HepG2 (cell line): ENCODE measurements around the gene TMEM19. TPM values are rescaled to one million over a fixed set of nuclear protein-coding genes. Genes with fewer than 3 reads are reported as not detected.

ENCODE experiments used
- GMEB1 ChIP-seq: sonication (generic); formaldehyde crosslinking; IDR thresholded peaks from 2 replicates; pipeline ENCODE4 v1.5.1; 2020; ENCODE audit warnings: missing genetic modification reagents, mild to moderate bottlenecking, borderline replicate concordance
- HDAC6 ChIP-seq: fragments of 200-600 bp; sonication (generic); IDR thresholded peaks from 2 replicates; pipeline ENCODE4 v1.7.0; 2017; ENCODE audit warnings: mild to moderate bottlenecking, antibody characterized with exemption, low read length, low read depth
- ISL2 ChIP-seq: sonication (generic); formaldehyde crosslinking; IDR thresholded peaks from 2 replicates; pipeline ENCODE4 v1.5.0; 2020; ENCODE audit warnings: missing genetic modification reagents
- MAX ChIP-seq: IDR thresholded peaks from 2 replicates; pipeline ENCODE4 v1.6.1; 2012; ENCODE audit warnings: inconsistent platforms
- NRL ChIP-seq: sonication (generic); formaldehyde crosslinking; IDR thresholded peaks from 2 replicates; pipeline ENCODE4 v1.5.0; 2020; ENCODE audit warnings: missing genetic modification reagents, mild to moderate bottlenecking, moderate library complexity, borderline replicate concordance
- PBX3 ChIP-seq: sonication (generic); formaldehyde crosslinking; IDR thresholded peaks from 2 replicates; pipeline ENCODE4 v1.8.1; 2023; ENCODE audit warnings: missing genetic modification reagents, inconsistent platforms, borderline replicate concordance
- REST ChIP-seq, 2 experiments: IDR thresholded peaks; 2 replicates each; pipeline ENCODE4 v1.6.1; 2011 to 2012; ENCODE audit warnings: low read length in 2 of 2, borderline replicate concordance in 1 of 2, low read depth in 1 of 2, mild to moderate bottlenecking in 1 of 2, moderate library complexity in 1 of 2
- RFXAP ChIP-seq: sonication (generic); formaldehyde crosslinking; IDR thresholded peaks from 2 replicates; pipeline ENCODE4 v1.4.0; 2020; ENCODE audit warnings: missing genetic modification reagents, borderline replicate concordance
- SATB2 ChIP-seq: sonication (generic); formaldehyde crosslinking; IDR thresholded peaks from 2 replicates; pipeline ENCODE4 v1.5.0; 2020; ENCODE audit warnings: missing genetic modification reagents
- TP53 ChIP-seq: sonication (generic); formaldehyde crosslinking; conservative IDR thresholded peaks from 2 replicates; pipeline ENCODE4 v1.4.0; 2020; ENCODE audit warnings: missing genetic modification reagents
- WIZ ChIP-seq: sonication (generic); formaldehyde crosslinking; IDR thresholded peaks from 2 replicates; pipeline ENCODE4 v1.5.1; 2020; ENCODE audit warnings: mild to moderate bottlenecking, missing genetic modification reagents
- ZFP90 ChIP-seq: sonication (generic); formaldehyde crosslinking; IDR thresholded peaks from 2 replicates; pipeline ENCODE4 v1.8.0; 2022; ENCODE audit warnings: missing genetic modification reagents, mild to moderate bottlenecking, inconsistent platforms, borderline replicate concordance
- ZGPAT ChIP-seq: IDR thresholded peaks from 2 replicates; pipeline ENCODE4 v1.6.1; 2016; ENCODE audit warnings: mild to moderate bottlenecking
- ZNF687 ChIP-seq: sonication (generic); formaldehyde crosslinking; IDR thresholded peaks from 2 replicates; pipeline ENCODE4 v1.5.1; 2020; ENCODE audit warnings: mild to moderate bottlenecking, missing genetic modification reagents, moderate library complexity
- ZNF878 ChIP-seq: sonication (generic); formaldehyde crosslinking; IDR thresholded peaks from 2 replicates; pipeline ENCODE4 v1.8.1; 2023; ENCODE audit warnings: mild to moderate bottlenecking, missing genetic modification reagents, moderate library complexity
- polyA plus RNA-seq, 8 experiments: library from polyadenylated mRNA; depleted of rRNA in 3 of 8; stranded (reverse) in 7 of 8; unstranded in 1 of 8; fragments of >200 nt; fragmentation: Illumina TruSeq in 4 of 8; extraction: Trizol in 4 of 8; gene quantifications; 2 replicates each; pipeline versions ENCODE4 v1.2.1 to v1.2.3, GENCODE V29; 2011 to 2016; ENCODE audit warnings: low read depth in 4 of 8, missing spikeins in 1 of 8, mixed read lengths in 1 of 8; ENCODE audit not compliant: insufficient read depth in 1 of 8
- total RNA-seq, 5 experiments: library from RNA; depleted of rRNA; stranded (reverse); fragments of >200 nt; fragmentation: Illumina TruSeq; extraction: Trizol; gene quantifications; 2 replicates each; pipeline ENCODE4 v1.2.3, GENCODE V29; 2016; ENCODE audit warnings: low read depth in 1 of 5

Gene TMEM19
- total and polyA plus RNA-seq, 2 of the 13 experiments (the other 11 are each of a cell fraction or from before 2014, with no cell fraction given): 16.9 to 22.5 TPM

- TF ChIP-seq ZNF687 (peak; percentile 15; the same call in 1 of the 2 replicates), SATB2 (CRISPR knock-in tag) (no peak), RFXAP (0 out of 2 replicates have a peak, but pooled peaks have one; percentile 9), GMEB1 (no peak), ZNF878 (CRISPR knock-in tag) (0 out of 2 replicates have a peak, but pooled peaks have one; percentile 34), ISL2 (CRISPR knock-in tag) (no peak), REST (IDR thresholded peaks at IDR 0.05; ENCODE audit: borderline replicate concordance in 1 of 2, low read depth in 1 of 2, low read length in 2 of 2) (no peak), ZGPAT (CRISPR knock-in tag) (peak; percentile 10; the same call in 1 of the 2 replicates), PBX3 (0 out of 2 replicates have a peak, but pooled peaks have one; percentile 12), NRL (0 out of 2 replicates have a peak, but pooled peaks have one; percentile 40), ZFP90 (CRISPR knock-in tag) (0 out of 2 replicates have a peak, but pooled peaks have one; percentile 39), WIZ (CRISPR knock-in tag) (0 out of 2 replicates have a peak, but pooled peaks have one; percentile 30), MAX (peak; percentile 49), HDAC6 (no peak), TP53 (CRISPR knock-in tag) (no peak)
Observed at GRCh38 chr12:71664411-71665089, 21.3 kb upstream of the TMEM19 start (continued).
